Midbrain (tissue), 1 donor: ENCODE measurements around the gene ZNF106.

Source experiments
- DNase-seq: peaks from one replicate; lab custom pipeline; 2025; lab: John Stamatoyannopoulos, UW

ZNF106 gene

DNA sequence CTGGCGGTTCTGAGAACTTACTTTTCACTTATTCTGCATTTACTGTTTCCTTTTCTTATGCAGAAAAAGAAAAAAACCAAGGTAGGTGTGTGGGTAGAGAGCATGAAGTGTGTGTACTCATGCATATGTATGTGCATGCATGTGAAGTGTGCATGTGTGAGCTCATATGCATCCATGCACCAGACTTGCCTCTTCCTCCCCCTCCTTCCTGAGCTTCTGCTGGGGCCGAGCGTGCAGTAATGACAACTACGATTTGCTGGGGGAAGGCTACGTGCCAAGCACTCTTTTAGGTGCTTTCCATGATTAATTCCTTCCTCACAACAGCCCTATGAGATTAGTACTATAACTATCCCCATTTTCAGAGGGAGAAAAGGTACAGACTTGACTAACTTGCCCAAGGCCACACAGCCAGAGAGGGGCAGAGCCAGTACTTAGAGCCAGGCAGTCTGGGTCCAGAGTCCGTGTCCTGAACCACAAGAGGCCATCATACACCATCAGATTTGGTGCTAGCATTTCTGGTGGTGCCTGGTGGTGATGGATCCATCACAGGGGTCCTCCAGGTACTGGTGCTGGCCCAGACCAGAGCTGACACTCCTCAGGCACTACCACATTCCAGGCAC lies 85.0 kb downstream of the ZNF106 start:
- DNase-seq, result no peak

DNA sequence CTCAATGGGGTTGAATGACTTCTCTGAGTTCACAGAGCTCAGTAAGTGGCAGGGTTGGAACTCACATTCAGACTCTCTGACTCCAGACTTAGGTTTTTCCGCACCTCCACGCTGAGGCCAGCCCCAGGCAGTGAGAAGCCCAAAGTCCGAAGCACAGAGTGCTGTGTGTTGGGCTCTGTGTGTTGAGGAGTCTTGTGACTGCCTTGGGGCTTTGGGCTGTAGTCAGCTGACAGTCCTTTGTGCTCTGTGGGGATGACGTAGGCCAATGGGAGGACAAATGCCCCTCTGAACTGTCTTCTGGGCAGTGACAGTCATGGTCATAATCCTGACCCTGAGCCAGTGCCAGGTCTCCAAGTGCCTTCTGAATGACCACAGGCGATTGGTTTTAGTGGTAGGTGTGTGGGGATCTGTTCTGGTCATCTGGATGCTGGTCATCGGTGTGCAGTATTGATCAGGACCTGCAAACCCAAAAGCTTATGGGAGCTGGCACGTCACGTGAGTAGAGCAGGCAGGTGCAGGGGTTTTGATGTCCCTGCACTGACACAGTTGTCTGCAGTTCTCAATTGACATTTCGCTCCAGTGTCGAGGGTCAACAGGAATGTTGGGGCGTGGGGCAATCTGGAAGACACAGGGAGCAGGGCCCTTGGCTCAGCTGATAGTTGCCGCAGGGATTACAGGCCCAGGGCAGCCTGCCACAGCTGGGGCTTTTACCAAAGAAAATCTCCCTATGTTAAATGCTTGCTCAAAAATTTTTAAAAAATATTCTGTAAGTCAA lies 86.3 kb downstream of the ZNF106 start:
- peak; percentile 90 for DNase-seq

DNA sequence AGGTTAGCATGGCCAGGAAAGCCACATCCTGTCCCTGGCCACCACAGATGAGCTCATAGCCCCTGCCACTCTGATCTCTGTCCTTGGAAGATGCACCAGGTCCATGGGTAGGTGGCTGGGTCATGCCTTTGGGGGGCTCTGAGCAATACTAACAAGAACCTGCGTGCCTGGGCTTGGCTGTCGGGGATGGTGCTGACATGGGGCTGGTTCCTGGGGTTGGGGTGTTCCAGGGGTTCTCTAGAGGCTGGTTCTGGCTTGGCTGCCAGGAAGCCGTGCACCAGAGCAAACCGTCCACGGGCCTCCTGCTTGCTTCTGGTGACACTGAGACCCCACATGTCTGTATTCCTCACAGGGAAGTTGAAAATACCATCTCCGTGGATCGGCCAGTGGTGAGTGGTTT lies 87.6 kb downstream of the ZNF106 start:
- DNase-seq, result no peak

DNA sequence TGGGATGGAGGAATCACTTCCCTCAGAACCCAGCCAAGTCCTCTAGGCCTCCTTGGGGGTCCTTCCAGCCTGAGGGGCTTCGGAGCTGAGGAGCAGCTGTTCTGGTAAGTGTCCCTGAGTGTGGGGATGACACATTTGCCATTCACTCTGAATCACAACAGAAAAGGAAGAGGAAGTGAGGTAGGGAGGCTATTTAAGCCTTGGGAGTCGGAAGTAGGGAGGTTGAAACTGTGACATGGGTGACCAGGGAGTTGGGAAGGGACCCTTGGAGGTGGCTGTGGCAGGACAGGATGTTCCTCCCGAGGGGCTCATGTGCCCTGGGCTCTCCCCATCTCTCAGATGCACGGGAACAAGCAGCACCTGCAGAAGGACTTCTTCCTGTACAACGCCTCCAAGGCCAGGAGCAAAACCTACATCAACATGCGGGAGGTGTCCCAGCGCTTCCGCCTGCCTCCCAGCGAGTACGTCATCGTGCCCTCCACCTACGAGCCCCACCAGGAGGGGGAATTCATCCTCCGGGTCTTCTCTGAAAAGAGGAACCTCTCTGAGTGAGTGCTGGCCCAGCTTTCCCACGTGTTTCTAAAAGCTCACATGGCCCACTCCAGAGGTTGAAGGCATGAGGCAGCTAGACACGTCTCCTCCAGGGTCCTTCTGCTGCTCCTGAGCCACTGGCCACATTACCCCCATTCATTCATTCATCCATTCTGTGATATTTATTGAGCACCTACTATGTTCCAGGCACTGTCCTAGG lies 88.3 kb downstream of the ZNF106 start:
- DNase-seq, result no peak

DNA sequence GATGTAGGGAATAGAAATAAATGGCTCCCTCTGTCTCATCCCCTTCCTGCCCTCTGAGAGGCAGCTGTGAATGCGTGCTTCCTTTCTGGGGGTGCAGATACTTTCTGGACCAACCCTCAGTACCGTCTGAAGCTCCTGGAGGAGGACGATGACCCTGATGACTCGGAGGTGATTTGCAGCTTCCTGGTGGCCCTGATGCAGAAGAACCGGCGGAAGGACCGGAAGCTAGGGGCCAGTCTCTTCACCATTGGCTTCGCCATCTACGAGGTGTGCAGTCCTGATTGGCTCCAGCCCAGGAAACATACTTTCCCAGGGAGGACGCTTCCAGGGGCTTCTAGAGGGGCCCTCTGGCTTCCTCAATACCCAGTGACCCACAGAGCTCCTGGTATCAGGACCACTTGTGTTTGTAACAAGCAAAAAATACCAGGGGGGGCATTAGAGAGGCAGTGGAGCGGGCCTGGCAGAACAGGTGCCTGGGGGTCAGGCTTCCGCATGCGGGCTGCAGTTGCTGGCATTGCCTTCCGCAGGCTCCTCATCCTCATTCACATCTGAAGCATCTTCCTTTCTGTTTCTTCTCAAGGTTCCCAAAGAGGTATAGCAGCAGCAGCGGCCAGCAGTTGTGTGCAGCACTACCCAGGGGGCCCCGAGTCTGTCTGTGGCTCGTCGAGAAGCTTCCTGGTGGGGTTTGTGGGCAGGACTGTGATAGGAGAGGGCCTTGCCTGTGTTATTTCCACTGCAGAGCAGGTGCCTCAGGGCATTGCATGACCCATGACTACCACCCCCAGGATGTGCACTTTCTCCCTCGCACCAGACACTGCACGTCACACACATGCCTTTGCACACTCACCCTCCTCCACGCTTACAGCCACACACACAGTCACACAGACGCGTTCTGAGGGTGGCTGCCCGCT lies 89.1 kb downstream of the ZNF106 start:
- DNase-seq, result no peak

DNA sequence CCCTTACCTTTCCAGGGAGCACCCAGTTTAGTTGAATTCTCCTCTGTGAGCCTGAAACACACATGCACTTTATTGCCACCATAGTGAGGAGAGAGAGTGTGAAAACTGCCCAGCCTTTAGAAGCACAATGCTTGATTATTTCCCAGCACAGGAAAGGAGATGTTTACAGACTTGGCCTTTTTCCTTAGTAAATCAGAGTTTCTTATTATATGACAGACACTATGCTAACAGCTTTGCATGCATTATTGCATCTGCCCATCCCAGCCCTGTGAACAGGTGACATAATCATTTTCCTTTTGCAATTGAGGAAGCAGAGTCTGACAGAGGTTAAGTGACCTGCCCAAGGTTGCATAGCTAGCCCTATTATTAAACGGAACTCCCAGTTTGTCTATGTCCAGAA lies 95.1 kb downstream of the ZNF106 start:
- no peak for DNase-seq

DNA sequence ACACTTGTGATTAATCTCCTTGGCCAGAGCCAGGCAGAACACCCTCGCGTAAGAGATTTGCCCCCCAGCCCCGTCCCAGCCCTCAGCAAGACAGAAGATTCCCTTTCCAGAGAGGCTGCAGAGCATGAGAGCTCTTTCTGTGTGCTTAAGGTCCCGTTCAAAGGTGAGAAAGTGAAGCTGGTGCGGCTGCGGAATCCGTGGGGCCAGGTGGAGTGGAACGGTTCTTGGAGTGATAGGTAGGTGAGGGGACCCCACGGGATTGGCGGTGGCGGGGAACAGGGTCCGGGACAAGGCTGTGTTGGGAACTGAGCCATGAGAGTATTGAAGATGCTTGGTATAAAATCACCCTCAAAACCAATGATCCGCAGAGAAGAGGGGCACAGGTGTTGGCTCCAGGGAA lies 96.8 kb downstream of the ZNF106 start:
- DNase-seq, result no peak

DNA sequence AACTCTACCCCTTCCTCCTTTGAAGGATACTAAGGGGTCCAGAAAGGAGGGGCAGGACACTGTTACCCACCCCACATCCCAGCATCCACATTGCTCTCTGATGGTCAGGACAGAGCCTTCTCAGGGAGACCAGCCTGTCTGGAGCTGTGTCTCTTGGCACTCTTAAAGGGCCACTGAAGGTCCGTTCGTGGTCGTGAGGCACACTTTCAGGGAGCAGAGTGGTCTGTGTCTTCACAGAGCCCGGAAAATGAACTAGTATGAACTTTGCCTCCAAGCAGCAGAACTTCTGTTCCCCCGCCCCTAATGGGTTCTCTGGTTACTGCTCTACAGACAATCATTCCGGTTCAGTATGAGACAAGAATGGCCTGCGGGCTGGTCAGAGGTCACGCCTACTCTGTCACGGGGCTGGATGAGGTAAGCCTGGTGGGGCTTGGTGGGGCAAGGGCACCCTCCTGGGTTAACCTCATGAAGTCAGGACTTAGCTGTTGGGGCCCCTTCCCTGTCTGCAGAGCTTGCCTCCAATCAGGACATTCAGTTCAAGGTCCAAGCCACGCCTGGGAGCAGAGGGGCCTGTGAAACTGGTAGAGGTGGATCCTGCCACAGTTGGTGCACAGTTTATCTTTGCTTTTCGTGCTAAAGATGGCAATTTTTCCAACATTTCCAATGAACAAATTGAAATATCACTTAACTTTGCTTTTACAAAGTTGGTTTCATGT lies 98.5 kb downstream of the ZNF106 start:
- DNase-seq, result no peak

DNA sequence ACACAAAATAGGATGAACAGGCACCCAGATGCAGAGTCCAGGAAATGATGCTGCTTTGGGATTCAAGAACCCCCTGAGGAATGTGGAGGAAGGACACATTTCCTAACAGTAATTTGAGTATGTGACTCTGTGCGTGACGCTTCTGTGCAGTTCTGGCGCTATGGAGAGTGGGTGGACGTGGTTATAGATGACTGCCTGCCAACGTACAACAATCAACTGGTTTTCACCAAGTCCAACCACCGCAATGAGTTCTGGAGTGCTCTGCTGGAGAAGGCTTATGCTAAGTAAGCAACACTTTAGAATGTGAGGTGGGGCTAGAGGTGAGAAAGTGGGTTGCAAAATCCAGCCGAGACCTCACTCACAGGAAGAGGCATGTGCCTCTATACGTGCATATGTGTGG lies 103.3 kb downstream of the ZNF106 start:
- no peak for DNase-seq

DNA sequence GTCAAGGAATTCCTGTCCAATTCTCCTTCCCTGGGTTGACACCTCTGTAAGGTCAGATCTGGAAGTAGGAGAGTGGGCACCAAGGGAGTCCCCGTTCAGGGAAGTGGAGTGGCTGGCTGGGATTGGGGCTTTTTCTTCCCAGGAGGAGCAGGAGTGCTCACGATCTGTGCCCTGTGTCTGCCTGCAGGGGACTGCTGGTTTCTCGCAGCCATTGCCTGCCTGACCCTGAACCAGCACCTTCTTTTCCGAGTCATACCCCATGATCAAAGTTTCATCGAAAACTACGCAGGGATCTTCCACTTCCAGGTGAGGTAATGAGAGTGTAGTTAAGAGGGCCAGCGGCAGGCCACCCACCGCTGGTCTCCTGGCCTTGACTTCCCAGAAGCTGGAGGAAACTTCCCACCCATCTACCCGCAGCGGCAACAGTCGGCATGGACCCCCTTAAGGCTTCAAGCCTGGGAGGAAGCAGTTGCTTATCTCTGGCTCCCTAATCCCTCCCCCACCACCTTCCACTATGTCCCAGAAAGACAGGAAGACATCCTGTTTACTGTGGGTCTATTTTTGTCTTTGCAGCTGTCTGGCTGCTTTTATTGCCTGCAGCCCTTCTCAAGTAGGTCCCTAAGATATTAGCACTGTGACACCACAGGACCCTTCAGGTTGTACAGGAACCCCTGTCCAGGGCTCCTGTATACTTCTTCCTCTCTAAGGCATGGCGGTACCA lies 104.8 kb downstream of the ZNF106 start:
- DNase-seq, result no peak

DNA sequence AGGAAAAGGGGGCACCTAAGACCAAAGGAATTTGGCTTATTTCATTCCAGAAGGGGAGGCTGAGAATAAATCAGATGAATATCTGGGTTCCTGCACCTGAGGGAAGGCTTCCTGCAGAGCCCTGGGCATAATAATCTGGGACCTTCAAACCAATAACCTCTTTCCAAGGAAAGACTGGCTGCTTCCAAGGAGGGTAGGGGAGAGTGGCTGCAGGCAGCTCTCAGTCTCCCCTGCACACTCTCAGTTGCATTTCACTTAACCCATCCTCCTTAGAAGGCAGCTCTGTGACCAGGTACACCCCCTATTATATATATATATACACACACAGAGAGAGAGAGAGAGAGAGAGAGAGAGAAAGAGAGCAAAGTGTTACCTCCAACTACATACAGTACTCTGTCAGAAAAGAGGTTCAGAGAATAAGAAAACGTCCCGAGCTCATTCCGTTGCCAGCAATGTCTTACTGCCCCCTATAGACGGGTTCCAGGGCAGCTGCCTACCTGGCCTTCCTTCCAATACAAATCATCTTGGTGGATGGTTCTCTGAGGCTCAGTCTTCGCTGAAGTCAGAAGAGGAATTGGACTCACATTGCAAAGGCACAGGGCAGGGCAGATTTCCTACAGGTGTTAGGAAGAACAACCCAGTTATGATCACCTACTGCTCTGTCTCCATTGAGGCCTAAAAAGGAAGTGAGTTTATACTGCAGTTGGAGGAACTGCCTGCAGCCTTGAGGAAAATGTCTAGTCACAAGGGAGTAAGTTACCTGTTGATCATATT lies 105.5 kb downstream of the ZNF106 start:
- DNase-seq, result peak; percentile 26

DNA sequence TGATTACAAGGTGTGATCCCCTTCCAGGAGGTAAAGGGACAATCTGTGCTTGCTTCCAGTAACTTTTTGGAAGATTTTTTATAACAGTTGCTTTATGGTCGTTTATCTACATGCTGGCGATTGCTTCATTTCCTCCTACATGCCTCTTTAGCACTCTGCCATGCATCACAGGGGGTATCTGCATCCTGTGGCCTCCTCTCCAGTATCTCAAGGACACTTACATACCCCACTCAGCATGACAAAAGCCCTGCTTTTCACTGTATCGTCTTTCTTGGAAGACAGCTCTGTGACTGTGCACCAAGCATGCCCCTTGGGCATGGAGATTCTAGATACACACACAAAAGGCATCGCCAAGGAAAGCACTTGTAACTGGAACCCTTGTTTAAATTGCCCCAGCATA lies 106.3 kb downstream of the ZNF106 start:
- no peak for DNase-seq

DNA sequence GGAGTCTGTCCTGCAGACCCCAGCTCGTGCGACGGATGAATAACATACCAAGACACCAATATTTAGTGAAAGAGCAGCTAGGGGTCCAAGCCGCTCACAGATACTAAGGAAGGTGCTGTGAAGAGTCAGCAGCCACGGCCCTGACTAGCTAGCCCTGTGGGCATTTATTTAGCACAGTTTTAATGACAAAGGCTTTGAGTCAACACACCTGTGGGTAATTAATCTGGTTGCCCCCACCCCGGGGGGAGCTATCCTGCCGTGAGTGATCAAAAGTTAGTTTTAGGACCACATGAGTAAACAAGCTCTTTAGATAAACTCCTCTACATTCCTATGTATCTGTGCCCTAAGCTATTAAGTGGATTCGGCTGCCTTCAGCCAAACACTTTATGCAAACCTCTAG lies 112.9 kb downstream of the ZNF106 start:
- no peak for DNase-seq

DNA sequence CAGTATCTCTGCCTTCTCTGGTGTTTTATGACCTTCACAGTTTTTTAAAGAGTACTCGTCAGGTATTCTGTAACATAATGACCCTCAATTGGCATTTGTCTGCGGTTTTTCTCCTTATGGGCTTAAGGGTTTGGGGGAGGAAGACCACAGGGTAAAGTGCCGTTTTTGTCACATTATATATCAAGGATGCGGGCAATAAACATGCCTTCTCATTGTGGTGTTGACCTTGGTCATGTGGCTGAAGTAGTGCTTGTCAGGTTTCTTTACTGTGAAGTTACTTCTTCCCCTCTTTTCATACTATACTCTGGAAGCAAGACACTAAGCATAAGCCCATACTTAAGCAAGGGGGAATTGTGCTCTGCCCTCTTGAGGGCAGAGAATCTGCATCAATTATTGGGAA lies 115.0 kb downstream of the ZNF106 start:
- no peak for DNase-seq

DNA sequence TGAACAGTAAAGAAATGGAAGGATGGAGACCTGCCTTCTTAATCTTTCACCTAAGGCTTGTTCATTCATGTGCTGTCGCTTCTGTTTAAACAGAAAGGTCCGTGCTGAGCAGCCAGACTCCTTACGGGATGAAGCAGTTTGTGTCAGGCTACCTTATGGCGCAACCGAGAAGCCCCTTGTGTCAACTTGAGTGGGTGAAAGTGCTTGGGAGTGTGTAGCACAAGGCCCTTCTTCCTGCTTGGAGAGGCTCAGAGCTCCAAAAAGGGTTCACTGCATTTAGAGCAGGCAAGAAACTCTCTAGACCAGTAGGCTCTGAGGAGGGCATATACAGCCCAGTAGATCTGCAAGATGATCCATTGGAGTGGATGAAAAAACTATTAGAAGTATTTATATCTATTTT lies 115.7 kb downstream of the ZNF106 start:
- no peak for DNase-seq

DNA sequence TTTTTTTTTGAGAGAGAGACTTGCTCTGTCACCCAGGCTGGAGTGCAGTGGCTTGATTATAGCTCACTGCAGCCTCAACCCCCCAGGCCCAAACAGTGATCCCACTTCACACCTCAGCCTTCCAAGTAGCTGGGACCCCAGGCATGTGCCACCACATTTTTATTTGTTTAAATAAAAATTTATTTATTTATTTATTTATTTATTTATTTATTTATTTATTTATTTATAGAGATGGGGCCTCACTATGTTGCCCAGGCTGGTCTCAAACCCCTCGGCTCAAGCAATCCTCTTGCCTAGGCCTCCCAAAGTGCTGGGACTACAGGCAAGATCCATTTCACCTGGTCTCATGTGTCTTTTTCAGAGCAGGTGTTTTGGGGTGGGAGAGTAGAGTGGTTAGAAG lies 116.1 kb downstream of the ZNF106 start:
- DNase-seq, result no peak

DNA sequence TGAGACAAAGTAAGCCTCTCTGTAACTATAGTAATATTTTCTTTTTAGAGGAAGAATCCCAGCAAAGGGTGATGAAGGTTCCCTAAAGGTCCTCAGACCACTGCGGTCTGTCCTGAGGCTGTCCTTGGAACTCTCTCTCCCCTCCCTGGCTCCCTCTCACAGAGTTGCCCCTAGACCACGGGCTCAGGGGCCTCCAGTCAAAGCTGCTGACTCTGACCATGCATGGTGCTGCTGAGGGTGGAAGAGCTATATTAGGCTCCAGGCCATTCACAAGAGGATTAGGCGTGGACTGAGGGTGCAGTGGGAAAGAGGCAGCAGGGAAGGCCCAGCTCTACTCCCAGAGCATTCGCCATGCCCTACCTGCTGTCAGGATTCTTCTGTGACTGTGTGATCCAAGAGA lies 117.0 kb downstream of the ZNF106 start:
- DNase-seq, result no peak

DNA sequence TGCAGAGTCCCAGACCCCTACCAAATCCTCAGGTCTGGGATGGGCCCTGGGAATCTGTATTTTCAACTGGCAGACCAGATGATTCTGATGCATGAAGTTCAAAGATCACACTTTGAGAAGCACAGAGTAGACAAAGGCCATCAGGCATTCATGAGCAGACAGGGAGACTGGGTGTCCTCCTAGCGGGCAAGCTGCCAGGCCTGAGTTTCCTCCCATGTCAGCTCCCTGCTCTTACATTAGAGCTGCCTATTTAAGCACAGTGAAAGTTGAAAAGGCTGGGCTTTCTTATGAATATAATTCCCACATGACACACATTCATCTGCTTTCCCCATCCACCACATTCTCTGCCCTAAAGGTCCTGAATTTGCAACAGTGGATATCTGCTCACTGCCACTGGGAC lies 117.7 kb downstream of the ZNF106 start:
- no peak for DNase-seq

DNA sequence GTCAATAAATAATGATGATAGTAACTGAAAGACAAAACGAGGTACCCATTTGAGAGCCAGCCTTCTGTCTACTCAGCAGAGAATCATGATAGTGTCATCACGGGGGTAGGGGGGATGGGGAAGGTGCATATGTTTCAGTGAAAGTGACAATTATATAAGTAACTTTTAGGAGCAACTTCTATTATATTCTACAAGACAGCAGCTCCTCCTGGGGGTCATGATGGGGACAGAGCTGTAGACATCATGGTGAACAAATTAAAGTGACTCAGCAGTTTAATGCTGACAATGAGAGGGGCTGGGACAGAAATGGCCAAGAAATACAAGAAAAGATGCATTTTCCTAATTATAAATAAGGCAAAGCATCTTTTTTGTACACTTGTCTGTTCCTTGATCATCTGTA lies 119.8 kb downstream of the ZNF106 start:
- DNase-seq, result no peak

DNA sequence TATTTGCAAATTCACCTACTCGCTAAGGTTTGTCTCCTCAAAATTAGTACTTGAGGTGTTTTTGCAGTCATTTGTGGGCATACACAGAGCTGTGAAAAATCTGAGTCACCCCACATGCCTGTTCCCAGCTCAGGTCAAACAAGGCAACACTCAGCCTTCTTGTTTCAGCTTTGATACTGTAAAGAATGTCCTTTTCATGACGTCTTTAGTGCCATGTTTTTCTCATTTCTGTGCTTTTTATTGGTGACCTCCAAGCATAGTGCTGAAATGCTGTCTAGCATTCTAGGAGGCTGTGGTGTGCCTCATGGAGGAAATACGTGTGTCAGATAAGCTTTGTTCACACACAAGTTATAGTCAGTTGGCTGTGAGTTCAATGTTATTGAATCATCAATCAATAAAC lies 122.8 kb downstream of the ZNF106 start:
- no peak for DNase-seq
